HuH-7.5 (cell line): ENCODE data around the gene PZP.
"Not testable (repeated sequence)": the region's sequence is repeated elsewhere in the genome, so short reads cannot be mapped to it uniquely, and the experiment has no call there.

ENCODE experiments used
- DNase-seq: peaks from one replicate; pipeline ENCODE4 v3.0.0; 2011; ENCODE audit warnings: low spot score

PZP gene

DNA sequence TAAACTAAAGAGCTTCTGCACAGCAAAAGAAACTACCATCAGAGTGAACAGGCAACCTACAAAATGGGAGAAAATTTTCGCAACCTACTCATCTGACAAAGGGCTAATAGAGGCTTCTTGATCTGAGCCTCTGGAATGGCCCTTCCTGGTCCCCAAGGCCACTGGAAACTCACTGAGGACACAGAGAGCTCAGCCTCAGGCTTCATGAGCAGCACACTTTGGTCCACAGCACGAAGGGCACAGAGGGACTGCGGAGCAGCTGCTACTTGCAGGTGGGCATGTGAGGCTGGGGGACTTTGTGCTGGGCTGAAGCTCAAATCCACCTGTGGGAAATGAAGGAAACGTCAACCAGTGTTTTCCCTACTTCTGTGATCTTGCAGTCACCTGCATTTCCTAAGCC, 27.4 kb downstream of the PZP start:
- DNase-seq: no peak

DNA sequence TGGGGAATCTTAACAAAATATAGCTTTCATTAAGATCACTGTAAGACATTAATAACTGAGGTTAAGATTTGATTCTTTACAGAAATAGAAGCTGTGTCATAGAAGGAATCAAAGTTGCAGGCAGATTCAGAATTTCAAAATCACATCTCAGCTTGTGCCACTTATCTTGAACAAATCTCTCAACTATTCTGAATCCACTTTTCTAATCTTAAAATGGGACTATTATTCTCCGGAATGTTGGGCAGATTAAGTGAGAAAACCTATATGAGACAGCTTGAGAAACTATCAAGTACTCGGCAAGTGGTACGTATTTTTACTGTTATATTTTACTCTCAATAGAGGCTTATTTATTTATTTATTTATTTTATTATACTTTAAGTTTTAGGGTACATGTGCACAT, 28.4 kb downstream of the PZP start:
- DNase-seq: no peak

- no peak for DNase-seq
Measured at GRCh38 chr12:9169979-9170634, 38.1 kb downstream of the PZP start.

DNA sequence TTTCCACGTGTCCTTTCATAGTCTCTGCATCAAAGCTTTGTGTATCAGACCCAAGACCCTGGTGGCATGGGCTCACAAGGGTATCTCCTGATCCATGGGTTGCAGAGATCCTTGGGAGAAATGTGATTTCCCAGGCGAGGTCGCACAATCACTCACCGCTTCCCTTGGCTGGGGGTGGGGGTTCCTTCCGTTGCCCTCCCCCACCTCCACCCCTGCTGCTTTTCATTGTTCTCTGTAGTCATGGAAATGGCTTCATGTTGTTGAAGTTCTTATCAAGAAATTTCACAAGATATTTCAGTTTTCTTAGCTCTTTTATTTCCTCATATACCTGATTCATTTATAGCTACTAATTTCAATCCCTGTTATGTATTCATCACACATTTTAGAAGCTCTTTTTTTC, 40.9 kb downstream of the PZP start:
- DNase-seq: not testable (repeated sequence)

GRCh38 chr12:9163392-9163791, 44.8 kb downstream of the PZP start:
- DNase-seq: no peak

DNA sequence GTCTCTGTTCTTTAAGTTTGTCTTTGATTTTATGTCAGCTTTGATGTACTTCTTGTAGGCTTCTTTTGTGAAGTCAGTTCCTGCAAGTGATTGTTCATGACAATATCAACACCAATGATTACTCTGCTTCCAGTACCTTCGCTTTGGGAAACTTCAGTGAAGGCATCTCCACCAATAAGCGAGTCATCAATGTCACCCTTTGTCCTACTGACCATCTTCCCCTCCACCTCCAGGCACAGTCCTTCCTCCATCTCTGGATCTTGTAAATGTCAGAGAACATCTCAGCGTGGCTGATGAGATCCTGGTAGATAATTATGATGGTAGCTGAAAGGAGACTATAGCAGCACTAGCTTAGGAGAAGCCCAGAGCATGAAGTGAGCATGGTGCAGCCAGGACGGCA, 52.1 kb downstream of the PZP start:
- no peak for DNase-seq

DNA sequence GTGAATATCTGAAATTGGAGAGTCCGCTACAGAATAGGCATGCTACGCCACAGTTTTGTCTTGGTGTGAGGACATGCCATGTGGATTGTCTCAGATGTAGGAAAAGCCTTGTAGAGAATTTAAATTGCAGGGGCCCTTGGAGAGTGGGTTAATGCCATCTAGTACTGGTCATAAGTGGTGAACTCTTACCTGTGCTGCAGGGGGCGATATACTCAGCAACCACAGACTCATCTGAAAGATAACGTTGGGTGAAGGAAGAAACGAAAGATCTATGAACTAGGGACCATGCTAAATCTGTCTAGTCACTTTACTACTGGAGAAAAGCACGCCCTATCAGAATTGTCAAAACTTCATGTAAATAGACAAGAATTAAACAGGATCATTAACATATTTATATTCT, 58.8 kb downstream of the PZP start:
- no peak for DNase-seq

GRCh38 chr12:9148926-9149325, 59.3 kb downstream of the PZP start:
- no peak for DNase-seq

DNA sequence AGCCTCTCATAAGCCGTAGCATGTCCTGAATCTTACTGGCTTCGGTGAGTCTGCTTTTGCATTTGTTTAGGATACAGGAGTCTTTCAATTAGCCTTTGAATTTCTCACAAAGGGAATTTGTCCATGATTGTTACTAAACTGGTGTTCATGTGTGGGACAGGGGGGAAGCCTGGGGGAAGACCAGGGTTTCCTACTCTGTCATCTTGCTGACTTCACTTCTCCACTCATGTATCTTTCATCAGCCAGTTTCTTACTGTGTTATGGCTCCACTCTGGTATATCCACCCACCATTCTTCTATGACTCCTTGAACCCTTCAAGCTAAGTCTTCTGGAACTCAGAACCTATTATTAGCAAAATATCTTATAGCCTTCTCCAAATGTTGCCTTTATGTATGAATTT, 60.7 kb downstream of the PZP start:
- DNase-seq: no peak

GRCh38 chr12:9144730-9145106, 63.5 kb downstream of the PZP start:
- no peak for DNase-seq

DNA sequence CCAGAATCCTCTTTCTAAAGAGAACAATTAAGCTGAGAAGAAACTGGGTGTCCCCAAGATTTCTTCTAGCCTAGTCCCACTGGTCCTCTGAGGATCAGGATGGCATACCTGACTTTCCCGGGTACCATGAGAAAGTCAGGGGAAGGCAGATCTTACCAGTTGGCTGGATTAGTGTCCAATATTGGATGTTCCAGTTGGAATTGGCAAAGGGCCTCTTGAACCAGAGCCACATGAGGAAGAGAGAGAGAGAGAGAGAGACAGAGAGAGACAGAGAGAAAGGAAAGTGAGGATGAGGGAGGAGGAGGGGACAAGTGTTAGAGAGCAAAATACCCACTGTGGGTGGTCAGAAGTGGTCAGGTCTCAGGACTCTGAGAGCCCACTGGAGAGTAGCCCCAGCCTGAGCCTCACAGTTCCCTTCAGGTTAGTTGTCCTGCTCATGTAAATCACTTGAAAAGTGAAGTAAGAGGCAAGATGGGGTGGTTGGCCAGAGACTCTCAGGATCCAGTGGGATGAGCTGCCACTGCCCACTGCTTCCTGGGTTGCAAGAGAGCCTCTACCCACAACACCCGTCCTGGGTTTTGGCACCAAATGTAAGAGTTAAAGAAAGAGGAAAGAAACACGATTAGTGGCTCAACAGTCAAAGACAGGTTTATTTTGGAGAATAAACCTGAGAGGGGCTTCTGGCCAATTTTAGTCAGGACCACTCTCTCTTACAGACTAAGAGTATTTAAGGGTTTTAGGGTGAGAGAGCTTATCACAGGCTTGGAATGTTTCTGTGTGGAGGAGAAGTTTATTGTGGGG, 64.1 kb downstream of the PZP start:
- no peak for DNase-seq

DNA sequence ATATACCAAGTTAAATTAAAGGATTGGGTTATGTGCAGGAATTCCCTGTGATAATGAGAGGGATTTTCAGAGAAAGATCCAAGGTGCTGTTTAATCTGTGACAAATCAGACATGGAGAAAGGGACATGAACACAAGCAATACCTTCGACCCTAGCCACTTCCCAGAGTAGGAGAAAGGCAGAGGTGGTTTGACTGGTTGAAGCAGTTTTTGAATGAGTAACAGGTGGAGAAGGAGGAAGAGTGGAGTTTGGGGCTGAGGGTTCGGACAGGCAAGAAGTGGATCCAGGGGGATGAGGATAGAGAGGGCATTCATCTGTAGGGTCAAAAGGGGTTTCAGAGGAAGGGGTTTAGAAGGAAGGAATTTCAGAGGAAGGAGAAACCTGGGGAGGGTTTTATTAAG, 65.1 kb downstream of the PZP start:
- no peak for DNase-seq

GRCh38 chr12:9139588-9140290, 68.5 kb downstream of the PZP start:
- DNase-seq: not testable (repeated sequence)

DNA sequence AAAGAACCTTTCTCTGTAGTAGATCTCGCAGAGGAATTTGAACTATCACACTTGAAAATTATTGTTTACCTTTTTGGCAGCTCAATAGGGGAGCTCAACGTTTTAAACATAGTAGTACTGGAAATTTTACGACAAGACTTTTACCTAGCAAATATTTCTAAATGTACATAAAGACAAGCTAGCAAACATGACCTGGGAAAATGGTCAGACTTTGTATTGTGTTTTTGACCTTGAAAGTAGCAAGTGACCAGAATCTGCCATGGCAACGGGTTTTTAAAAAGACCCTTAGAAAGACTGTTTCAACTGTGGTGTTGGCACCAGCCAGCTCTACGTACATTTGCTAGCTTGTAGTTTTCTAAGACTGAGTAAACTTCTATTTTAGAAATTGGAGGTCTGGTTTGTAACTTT, 72.3 kb downstream of the PZP start:
- peak; percentile 78 for DNase-seq

- no peak for DNase-seq
Measured at GRCh38 chr12:9134981-9135628, 73.1 kb downstream of the PZP start.

DNA sequence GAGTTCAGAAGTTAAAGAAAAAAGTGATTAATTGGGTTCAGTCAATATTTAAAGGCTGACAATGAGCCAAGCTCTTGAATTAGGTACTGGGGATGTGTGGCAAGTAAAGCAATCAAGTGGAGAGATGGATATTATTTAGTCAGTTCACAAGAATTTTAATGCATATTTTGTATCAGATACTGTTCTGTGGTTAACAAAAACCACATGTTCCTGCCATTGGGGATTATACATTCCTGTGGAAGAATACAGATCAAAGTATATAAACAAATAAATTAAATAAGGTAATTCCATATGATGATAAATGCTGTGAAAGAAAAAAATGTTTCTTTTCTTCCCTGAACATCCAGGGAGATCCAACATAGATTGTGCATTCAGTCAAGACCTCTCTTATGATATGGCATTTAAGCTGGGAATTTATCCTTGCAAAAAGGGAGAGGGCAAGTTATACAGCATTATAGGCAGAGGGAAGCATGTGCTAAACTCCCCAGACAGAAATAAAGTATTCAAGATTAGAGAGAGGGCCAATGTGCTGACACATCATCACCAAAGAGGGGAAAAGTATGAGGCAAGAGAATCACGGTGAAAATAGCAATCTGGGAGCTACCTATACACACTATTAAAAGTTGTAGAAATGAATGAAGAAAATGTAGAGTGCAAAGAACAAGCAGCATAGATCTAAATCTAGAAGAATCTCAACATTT, 74.8 kb downstream of the PZP start:
- no peak for DNase-seq

DNA sequence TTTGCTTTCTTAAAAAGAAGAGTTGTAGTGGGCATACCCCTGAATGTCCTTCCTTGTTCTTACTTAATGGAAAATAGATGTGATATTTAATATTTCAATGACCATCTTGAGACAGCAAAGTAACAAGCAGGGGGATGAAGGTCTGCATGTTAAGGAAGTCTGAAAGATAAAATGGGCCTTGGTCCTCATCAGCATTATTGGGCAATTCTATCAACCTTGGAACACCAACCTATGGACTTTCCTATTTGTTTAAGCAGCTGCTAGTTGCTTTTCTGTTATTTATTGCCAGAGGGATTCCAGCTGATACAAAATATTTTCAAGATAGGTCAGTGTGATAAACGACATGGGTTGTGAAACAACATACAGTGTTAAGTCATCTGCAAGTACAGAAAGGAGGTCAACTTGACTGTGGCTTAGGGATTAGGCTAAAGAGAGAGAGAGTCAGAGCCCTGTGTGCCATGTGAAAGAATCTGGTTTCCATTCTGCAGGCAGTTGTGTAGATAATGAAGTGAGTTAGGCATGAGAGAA, 76.1 kb downstream of the PZP start:
- peak; percentile 82 for DNase-seq

GRCh38 chr12:9130244-9130643, 78.0 kb downstream of the PZP start:
- no peak for DNase-seq

- DNase-seq: no peak
Measured at GRCh38 chr12:9127936-9128663, 80.1 kb downstream of the PZP start.

GRCh38 chr12:9127484-9127883, 80.7 kb downstream of the PZP start:
- no peak for DNase-seq

DNA sequence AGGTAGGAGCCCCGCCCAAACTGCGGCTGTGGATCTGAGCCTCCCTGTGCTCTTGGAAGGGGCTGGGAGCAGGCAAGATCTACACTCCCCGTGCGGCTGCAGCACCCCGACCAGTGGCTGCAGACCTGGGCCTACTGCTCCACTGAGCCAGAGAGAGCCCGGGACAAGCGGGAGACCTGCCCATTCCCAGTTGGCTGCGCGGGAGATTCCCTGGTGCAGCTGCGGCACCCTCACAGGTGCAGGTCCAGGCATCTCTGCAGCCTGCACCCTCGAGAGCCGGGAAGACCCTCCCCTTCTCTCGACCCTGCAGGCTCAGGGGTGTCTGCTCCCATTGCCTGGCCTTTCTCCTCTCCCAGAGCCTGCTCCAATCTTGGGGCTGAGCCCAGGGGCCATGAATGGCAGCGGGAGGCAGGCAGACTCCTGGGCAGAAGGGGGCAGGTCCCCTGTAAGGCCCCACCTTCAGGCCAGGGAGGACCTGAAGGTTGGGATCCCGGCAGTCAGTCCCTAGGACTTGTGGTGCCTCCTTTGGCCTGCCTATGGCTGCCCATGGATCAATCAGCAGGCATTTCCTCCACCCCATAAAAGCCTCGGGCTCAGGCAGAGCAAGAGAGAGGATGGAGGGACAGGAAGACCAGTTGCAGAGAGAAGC, 83.7 kb downstream of the PZP start:
- DNase-seq: no peak
